Testis (tissue), 3 donors: ENCODE measurements around the gene U2AF2. TPM values are rescaled to one million over a fixed set of nuclear protein-coding genes. Genes with fewer than 3 reads are reported as not detected.

Source experiments
- DNase-seq: peaks from one replicate; pipeline ENCODE4 v3.0.0-alpha.2; 2019
- H3K27ac ChIP-seq, 2 donors: fragments of 200-600 bp; sonication (generic); one replicate each; pipeline ENCODE4 v1.5.1; 2019
- H3K27me3 ChIP-seq: fragments of 200-600 bp; sonication (generic); one replicate; pipeline ENCODE4 v1.5.1; 2019
- H3K36me3 ChIP-seq: fragments of 200-600 bp; sonication (generic); one replicate; pipeline ENCODE4 v1.5.1; 2017; ENCODE audit warnings: low read depth; ENCODE audit errors: missing control alignments
- H3K4me1 ChIP-seq: fragments of 200-600 bp; sonication (generic); one replicate; pipeline ENCODE4 v1.5.1; 2019
- H3K4me3 ChIP-seq, 2 donors: fragments of 200-600 bp; sonication (generic); one replicate each; pipeline ENCODE4 v1.5.1; 2017 to 2019
- H3K9me3 ChIP-seq: fragments of 200-600 bp; sonication (generic); one replicate; pipeline ENCODE4 v1.5.1; 2017
- POLR2A ChIP-seq: fragments of 450-650 bp; IDR thresholded peaks from one replicate; pipeline ENCODE4 v1.6.1; 2017; ENCODE audit warnings: antibody characterized with exemption, mild to moderate bottlenecking, moderate library complexity
- WGBS, 2 donors: methylation state at CpG; one replicate each; pipeline ENCODE4 v1.1.5; 2018; 5-methylcytosine and 5-hydroxymethylcytosine counted together
- intact Hi-C: fragments of 100-400 bp; cut with DNase I; formaldehyde crosslinking; loops from one replicate; pipeline ENCODE4 v1.15.1; 2023; ENCODE audit warnings: low total_unique reads
- polyA plus RNA-seq: library from polyadenylated mRNA; stranded (reverse); fragments of 350-450 nt; fragmentation: Illumina TruSeq; extraction: RNeasy Lipid Tissue Mini Kit (QIAGEN cat#74804); gene quantifications from one replicate; pipeline ENCODE4 v1.2.3, GENCODE V29; 2014; ENCODE audit warnings: low read depth, low replicate concordance; ENCODE audit not compliant: insufficient read depth
- total RNA-seq, 2 donors: library from RNA; depleted of rRNA; stranded (reverse); fragments of >200 nt; gene quantifications; one replicate each; pipeline ENCODE4 v1.2.3, GENCODE V29; 2016
- TF ChIP-seq, protein P1 (sequence below), 3 experiments: fragments of 450-650 bp in 2 of 3; fragments of 200-600 bp in 1 of 3; sonication (generic) in 1 of 3; IDR thresholded peaks; one replicate each; pipeline ENCODE4 v1.5.1; 2016 to 2019; ENCODE audit warnings: antibody characterized with exemption in 3 of 3, mild to moderate bottlenecking in 2 of 3, moderate library complexity in 1 of 3

Gene U2AF2
- total and polyA plus RNA-seq, 3 donors from 2014 or later: 163 to 281 (median 264) TPM

DNA sequence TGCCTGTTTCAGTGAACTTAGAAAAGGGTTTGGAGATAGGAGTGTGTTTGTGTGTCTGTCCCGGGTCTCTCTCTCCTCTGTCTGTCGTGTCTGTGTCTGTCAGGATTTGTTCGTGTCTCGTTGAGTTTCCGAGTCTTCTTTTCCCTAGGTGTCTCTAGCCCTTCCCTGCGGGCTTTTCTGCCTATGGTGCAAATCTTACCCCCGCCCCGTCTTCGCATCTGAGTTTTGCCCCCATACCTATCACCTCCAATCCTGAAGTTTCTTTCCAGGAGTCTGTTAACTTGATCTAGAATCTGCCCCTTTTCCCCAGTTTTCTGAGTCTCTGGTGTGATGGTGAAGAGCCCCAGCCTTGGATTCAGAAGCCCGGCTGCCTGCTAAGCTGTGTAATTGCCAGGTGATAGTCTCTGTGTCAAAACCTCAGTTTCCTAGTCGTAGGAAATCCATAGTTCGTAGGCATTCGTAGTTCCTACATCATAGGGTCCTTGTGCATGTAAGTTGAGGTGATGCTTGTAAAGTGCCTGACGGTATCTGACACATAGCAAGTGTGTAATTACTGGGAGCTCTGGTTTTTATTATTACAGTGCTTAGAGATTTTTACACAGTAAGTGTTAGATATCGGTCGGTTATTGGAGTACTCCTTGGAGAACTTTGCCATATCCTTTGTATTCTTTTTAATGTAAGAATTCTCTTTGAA is 21.0 kb downstream of the U2AF2 start:
- peak overlapping the region; percentile 69 to 93 for H3K27ac ChIP-seq

DNA sequence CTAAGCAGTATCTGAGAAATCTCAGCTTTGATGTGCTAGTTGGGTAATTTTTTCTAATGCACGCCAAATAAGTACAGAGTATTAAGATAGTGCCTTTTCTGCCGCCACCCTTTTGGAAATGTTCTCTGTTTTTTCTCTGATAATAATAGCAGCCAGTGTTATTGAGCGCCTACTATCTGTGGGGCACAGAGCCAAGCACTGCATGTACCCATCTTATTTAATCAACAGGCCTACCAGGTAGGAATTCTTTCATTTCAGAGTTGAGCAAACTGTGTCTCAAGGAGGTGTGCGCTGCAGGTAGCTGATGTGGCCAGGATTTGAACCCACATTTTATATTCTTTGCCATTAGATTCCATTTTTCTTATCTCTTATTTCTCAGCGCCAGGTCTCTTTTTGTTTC is 21.5 kb downstream of the U2AF2 start:
- peak; percentile 88 for DNase-seq
- Histone ChIP-seq H3K9me3 (no peaks in the 10 kb centered on the region), H3K36me3 (no peaks in the 10 kb centered on the region), H3K27me3 (no peaks in the 10 kb centered on the region), H3K4me3 (peak overlapping the region in 1 of 2 donors; percentile 88), H3K27ac (peak overlapping the region; percentile 69 to 93), H3K4me1 (peaks cover 79% of the 10 kb centered on the region)
- intact Hi-C loops: no loop called here
- 14 to 22% methylated on average over 5 of the region's 5 CpGs for WGBS, 2 donors
- TF ChIP-seq POLR2A: no peak
- TF ChIP-seq, protein P1, sequence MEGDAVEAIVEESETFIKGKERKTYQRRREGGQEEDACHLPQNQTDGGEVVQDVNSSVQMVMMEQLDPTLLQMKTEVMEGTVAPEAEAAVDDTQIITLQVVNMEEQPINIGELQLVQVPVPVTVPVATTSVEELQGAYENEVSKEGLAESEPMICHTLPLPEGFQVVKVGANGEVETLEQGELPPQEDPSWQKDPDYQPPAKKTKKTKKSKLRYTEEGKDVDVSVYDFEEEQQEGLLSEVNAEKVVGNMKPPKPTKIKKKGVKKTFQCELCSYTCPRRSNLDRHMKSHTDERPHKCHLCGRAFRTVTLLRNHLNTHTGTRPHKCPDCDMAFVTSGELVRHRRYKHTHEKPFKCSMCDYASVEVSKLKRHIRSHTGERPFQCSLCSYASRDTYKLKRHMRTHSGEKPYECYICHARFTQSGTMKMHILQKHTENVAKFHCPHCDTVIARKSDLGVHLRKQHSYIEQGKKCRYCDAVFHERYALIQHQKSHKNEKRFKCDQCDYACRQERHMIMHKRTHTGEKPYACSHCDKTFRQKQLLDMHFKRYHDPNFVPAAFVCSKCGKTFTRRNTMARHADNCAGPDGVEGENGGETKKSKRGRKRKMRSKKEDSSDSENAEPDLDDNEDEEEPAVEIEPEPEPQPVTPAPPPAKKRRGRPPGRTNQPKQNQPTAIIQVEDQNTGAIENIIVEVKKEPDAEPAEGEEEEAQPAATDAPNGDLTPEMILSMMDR (IDR thresholded peaks at IDR 0.05): peak in 1 of 3 experiments; percentile 36

More for the DNA sequence above, 21.0 kb downstream of the U2AF2 start:
- H3K36me3 ChIP-seq: no peaks in the 10 kb centered on the region
- no peak for DNase-seq
- peak overlapping the region; percentile 88 to 98 for H3K4me3 ChIP-seq
- no peak for TF ChIP-seq POLR2A
- TF ChIP-seq, protein P1 (IDR thresholded peaks at IDR 0.05): no peak
- 4% methylated on average over 16 of the region's 16 CpGs for WGBS, 2 donors
- no peaks in the 10 kb centered on the region for H3K9me3 ChIP-seq
- peaks cover 74% of the 10 kb centered on the region for H3K4me1 ChIP-seq
- intact Hi-C loops: no loop called here
- no peaks in the 10 kb centered on the region for H3K27me3 ChIP-seq

DNA sequence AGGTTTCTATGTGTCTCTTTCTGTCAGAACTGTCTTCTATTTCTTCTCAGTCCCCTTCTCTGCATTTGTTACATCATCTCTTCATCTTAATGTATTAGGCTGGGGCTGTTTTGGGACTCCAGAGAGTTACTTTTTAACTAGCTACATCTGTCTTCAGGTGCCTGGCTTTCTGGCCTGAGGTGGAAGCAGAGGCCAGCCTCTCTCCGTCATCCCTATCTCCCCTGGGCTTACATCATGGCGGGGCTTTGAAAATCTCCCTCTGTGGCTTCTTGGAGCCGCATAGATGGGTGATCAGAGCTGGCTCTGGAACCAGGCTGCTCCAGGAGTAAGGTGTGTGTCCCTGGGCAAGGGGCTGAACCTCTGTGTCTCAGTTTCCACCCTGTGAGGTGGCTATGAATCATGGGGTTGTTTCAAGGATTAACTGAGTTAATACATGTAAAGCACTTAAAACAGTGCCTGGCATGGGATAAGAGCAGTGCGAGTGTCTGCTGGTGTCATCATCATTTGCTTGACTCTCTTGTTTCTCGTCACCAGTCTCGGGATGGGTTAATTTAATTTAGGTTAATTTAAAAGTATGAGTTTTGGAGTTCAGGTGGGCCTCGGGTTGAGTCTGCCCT is 22.2 kb downstream of the U2AF2 start:
- TF ChIP-seq POLR2A: no peak
- TF ChIP-seq, protein P1 (IDR thresholded peaks at IDR 0.05): no peak
- no peak overlapping the region for H3K4me3 ChIP-seq
- intact Hi-C loops: no loop called here
- H3K27me3 ChIP-seq: no peaks in the 10 kb centered on the region
- H3K9me3 ChIP-seq: no peaks in the 10 kb centered on the region
- no peak for DNase-seq
- H3K27ac ChIP-seq: peak overlapping the region; percentile 25 to 62
- H3K4me1 ChIP-seq: peaks cover 77% of the 10 kb centered on the region
- 63 to 67% methylated on average over 7 of the region's 7 CpGs for WGBS, 2 donors
- H3K36me3 ChIP-seq: no peaks in the 10 kb centered on the region

DNA sequence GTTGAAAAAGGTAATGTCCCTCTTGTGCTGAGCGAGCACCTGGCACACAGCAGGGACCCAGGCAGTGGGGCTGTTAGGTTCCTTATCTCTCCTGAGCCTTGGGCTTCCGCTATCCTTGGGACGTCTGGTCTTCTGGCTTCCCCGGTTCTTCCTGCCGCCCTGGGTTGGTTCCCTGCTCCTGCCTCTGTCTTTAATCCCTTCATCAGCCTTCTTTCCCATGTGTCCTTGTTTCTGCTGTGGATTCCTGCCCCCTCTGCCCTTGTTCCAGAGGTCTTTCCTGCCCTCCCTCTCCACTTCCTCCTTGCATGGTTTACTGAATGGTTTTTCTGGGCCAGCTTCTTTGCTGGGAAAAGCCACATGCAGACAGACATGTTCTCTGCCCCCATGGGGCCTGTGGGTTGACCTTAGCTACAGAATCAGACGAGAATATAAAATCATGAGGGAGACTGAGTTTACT is 22.8 kb downstream of the U2AF2 start:
- TF ChIP-seq, protein P1 (IDR thresholded peaks at IDR 0.05): no peak
- no peak for TF ChIP-seq POLR2A
- WGBS, 2 donors: 41 to 49% methylated on average over 6 of the region's 6 CpGs
- DNase-seq: no peak
- peaks cover 74% of the 10 kb centered on the region for H3K4me1 ChIP-seq
- peak overlapping the region in 1 of 2 donors; percentile 62 for H3K27ac ChIP-seq
- H3K9me3 ChIP-seq: no peaks in the 10 kb centered on the region
- intact Hi-C loops: no loop called here
- H3K36me3 ChIP-seq: no peaks in the 10 kb centered on the region
- H3K4me3 ChIP-seq: no peak overlapping the region
- no peaks in the 10 kb centered on the region for H3K27me3 ChIP-seq
